CD4-positive, alpha-beta T cell (primary cell): ENCODE data around the gene ACER3. TPM values are rescaled to one million over a fixed set of nuclear protein-coding genes. Genes with fewer than 3 reads are reported as not detected.
A peak's percentile ranks its signal among the peaks of the same experiment; 100 is the strongest.

Experiments used
- ATAC-seq: fragments of 200-7000 bp; cut with Tn5 transposase; one replicate; pipeline ENCODE4 v1.10.0; 2022; ENCODE audit warnings: mild to moderate bottlenecking; ENCODE audit not compliant: poor library complexity
- CTCF ChIA-PET: fragments of 350-600 bp; sonication (Branson Sonifier 250); formaldehyde crosslinking; loops from one replicate; lab custom pipeline; 2021; ENCODE audit warnings: antibody characterized with exemption, inconsistent platforms; lab: Charles Lee
- POLR2A ChIA-PET: fragments of 350-600 bp; sonication (Branson Sonifier 250); formaldehyde crosslinking; loops from one replicate; lab custom pipeline; 2021; ENCODE audit warnings: antibody characterized with exemption, inconsistent platforms; lab: Charles Lee
- DNase-seq, 14 experiments: peaks; one replicate each; pipeline ENCODE4 v3.0.0-alpha.2; 2013 to 2020; ENCODE audit warnings: mixed read lengths in 2 of 14
- H3K27ac ChIP-seq, 2 donors: one replicate each; pipeline versions ENCODE4 v1.5.1 to v1.7.0; 2013; ENCODE audit warnings: low read length in 2 of 2, low read depth in 1 of 2, mild to moderate bottlenecking in 1 of 2
- H3K27me3 ChIP-seq, 2 experiments: 1 replicate in 1 of 2; 2 replicates in 1 of 2; pipeline versions ENCODE4 v1.6.1 to v1.7.0; 2013; ENCODE audit warnings: low read length in 2 of 2, control low read depth in 1 of 2, mild to moderate bottlenecking in 1 of 2, moderate library complexity in 1 of 2; ENCODE audit not compliant: insufficient read depth in 2 of 2, control insufficient read depth in 1 of 2
- H3K36me3 ChIP-seq: one replicate; pipeline ENCODE4 v1.6.1; 2013; ENCODE audit warnings: low read length, control low read depth; ENCODE audit not compliant: insufficient read depth
- H3K4me1 ChIP-seq: one replicate; pipeline ENCODE4 v1.6.1; 2013; ENCODE audit warnings: low read length, control low read depth; ENCODE audit not compliant: insufficient read depth
- H3K4me3 ChIP-seq: one replicate; pipeline ENCODE4 v1.5.1; 2013; ENCODE audit warnings: mild to moderate bottlenecking, low read length, moderate library complexity
- H3K9me3 ChIP-seq, 2 experiments: 1 replicate in 1 of 2; 2 replicates in 1 of 2; pipeline versions ENCODE4 v1.6.1 to v1.7.0; 2013; ENCODE audit warnings: low read length in 2 of 2, mild to moderate bottlenecking in 2 of 2, control low read depth in 1 of 2, moderate library complexity in 1 of 2; ENCODE audit not compliant: control insufficient read depth in 1 of 2, insufficient read depth in 1 of 2
- H3K27ac Mint-ChIP-seq: one replicate; pipeline ENCODE4 v1.8.0; 2020; ENCODE audit warnings: mixed read lengths
- H3K27me3 Mint-ChIP-seq: one replicate; pipeline ENCODE4 v1.8.0; 2021; ENCODE audit warnings: mixed read lengths
- H3K36me3 Mint-ChIP-seq: one replicate; pipeline ENCODE4 v1.8.0; 2021; ENCODE audit warnings: low read depth, mixed read lengths
- H3K4me1 Mint-ChIP-seq: one replicate; pipeline ENCODE4 v1.8.0; 2021; ENCODE audit warnings: low read depth, mixed read lengths
- H3K4me3 Mint-ChIP-seq: one replicate; pipeline ENCODE4 v1.8.0; 2020; ENCODE audit warnings: mild to moderate bottlenecking, mixed read lengths
- H3K9me3 Mint-ChIP-seq: one replicate; pipeline ENCODE4 v1.8.0; 2020; ENCODE audit warnings: mixed read lengths
- CTCF ChIP-seq: fragments of 200-600 bp; IDR thresholded peaks from one replicate; pipeline ENCODE4 v1.8.0; 2022; ENCODE audit warnings: antibody characterized with exemption, mild to moderate bottlenecking
- intact Hi-C, 2 experiments: fragments of 100-400 bp; cut with DNase I in 1 of 2; cut with micrococcal nuclease in 1 of 2; formaldehyde crosslinking; loops; one replicate each; pipeline versions ENCODE4 v1.15.1 to v1.9.0; 2023 to 2025; cut with DNase I, micrococcal nuclease
- total RNA-seq, 174 experiments: library from RNA in 2 of 174; stranded (reverse) in 2 of 174; gene quantifications; one replicate each; pipeline ENCODE4 v1.2.3 and lab custom pipeline; 2021 to 2026

ACER3 gene
- total RNA-seq, 2 experiments from 2014 or later: 6.4 to 7.0 TPM

DNA sequence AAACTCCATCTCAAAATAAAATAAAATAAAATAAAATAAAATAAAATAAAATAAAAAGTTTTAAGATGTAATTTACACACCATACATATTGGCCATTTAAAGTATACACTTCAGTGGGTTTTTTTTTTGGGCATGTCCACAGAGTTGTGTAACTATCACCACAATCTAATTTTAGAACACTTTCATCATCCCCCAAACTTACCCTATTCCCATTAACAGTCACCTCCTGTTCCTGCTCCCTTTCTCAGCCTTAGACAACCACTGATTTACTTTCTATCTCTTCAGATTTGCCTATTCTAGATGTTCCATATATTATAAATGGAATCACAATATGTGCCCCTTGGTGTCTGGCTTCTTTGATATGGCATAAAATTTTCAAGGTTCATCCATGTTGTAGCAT, 4.6 kb upstream of the ACER3 start:
- H3K27ac Mint-ChIP-seq: no peak overlapping the region
- Histone ChIP-seq H3K27ac (no peak overlapping the region), H3K36me3 (no peaks in the 10 kb centered on the region), H3K4me1 (peaks cover 10% of the 10 kb centered on the region), H3K4me3 (no peak overlapping the region), H3K27me3 (no peaks in the 10 kb centered on the region), H3K9me3 (no peaks in the 10 kb centered on the region)
- no peaks in the 10 kb centered on the region for H3K27me3 Mint-ChIP-seq
- intact Hi-C loops: loop anchor here in 1 of 2 experiments (5.0 to 10.0 kb wide), 2 partner anchors 191 to 411 kb away; partner anchors contain the start of gene EMSY
- H3K4me3 Mint-ChIP-seq: no peak overlapping the region
- ATAC-seq (no peak), DNase-seq (peak in 1 of 14 experiments; percentile 11)
- no peaks in the 10 kb centered on the region for H3K36me3 Mint-ChIP-seq
- ChIA-PET CTCF (no interaction called here), POLR2A (no interaction called here)
- peaks cover 7% of the 10 kb centered on the region for H3K4me1 Mint-ChIP-seq
- TF ChIP-seq CTCF: no peak
- no peaks in the 10 kb centered on the region for H3K9me3 Mint-ChIP-seq

DNA sequence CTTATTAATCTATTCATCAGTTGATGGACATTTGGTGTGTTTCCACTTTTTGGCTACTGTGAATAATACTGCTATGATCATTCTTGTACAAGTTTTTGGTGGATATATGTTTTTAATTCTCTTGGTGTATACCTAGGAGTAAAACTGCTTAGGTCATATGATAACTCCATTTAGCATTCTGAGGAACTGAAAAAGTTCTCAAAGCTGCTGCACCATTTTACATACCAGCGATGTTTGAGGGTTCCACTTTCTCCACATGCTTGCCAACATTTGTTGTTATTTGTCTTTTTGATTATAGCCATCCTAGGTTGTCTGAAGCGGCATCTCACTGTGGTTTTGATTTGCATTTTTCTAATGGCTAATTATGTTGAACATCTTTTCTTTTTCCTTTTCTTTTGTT, 4.1 kb upstream of the ACER3 start:
- Mint-ChIP-seq H3K36me3 (no peaks in the 10 kb centered on the region), H3K27ac (no peak overlapping the region), H3K27me3 (no peaks in the 10 kb centered on the region), H3K4me3 (no peak overlapping the region), H3K4me1 (peaks cover 11% of the 10 kb centered on the region), H3K9me3 (no peaks in the 10 kb centered on the region)
- peaks cover 14% of the 10 kb centered on the region for H3K4me1 ChIP-seq
- CTCF ChIA-PET: no interaction called here
- TF ChIP-seq CTCF: no peak
- H3K27ac ChIP-seq: no peak overlapping the region
- no peaks in the 10 kb centered on the region for H3K27me3 ChIP-seq
- no peak overlapping the region for H3K4me3 ChIP-seq
- intact Hi-C loops: loop anchor here in 1 of 2 experiments (5.0 to 10.0 kb wide), 2 partner anchors 191 to 412 kb away; partner anchors contain the start of gene EMSY
- no peaks in the 10 kb centered on the region for H3K9me3 ChIP-seq
- POLR2A ChIA-PET: no interaction called here
- DNase-seq (no peak), ATAC-seq (no peak)
- H3K36me3 ChIP-seq: no peaks in the 10 kb centered on the region

DNA sequence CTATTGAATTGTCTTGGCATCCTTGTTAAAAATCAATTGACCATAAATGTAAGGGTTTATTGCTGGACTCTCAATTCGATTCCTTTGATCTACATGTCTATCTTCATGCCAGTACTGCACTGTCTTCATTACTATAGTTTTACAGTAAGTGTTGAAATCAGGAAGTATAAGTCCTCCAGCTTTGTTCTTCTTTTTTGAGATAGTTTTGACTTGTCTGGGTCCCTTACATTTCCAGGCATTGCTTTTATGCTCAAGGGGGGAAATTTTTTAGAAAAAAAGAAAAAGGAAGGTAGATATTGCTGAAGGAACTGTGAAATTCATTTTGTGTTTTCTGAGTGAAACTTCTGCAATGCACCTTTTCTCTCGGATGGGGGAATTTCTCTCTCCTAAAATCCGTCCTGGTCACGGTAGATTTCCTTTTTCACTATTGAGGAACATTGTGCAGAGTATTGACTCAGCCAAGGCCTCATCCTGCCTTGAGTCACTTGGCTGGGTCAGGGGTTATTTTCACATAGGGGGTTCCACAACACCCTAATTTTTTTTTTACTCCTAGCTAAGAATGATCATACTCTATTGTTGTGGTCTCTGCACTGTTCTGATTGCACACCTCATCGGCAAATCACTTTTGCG, 2.8 kb upstream of the ACER3 start:
- H3K9me3 ChIP-seq: no peaks in the 10 kb centered on the region
- no peak overlapping the region for H3K27ac Mint-ChIP-seq
- intact Hi-C loops: loop anchor here in 1 of 2 experiments (5.0 to 10.0 kb wide), 2 partner anchors 189 to 413 kb away; partner anchors contain the start of gene EMSY
- H3K4me1 Mint-ChIP-seq: peaks cover 18% of the 10 kb centered on the region
- no peaks in the 10 kb centered on the region for H3K27me3 Mint-ChIP-seq
- no peaks in the 10 kb centered on the region for H3K9me3 Mint-ChIP-seq
- no peaks in the 10 kb centered on the region for H3K27me3 ChIP-seq
- H3K36me3 ChIP-seq: no peaks in the 10 kb centered on the region
- peaks cover 19% of the 10 kb centered on the region for H3K4me1 ChIP-seq
- ATAC-seq: no peak
- TF ChIP-seq CTCF: no peak
- no peak overlapping the region for H3K27ac ChIP-seq
- CTCF ChIA-PET: no interaction called here
- POLR2A ChIA-PET: interaction anchor here (0.5 kb wide), 1 partner anchor 612 kb away, joined by 3 read pairs; no protein-coding TSS in a partner anchor
- no peaks in the 10 kb centered on the region for H3K36me3 Mint-ChIP-seq
- H3K4me3 ChIP-seq: no peak overlapping the region
- peak in 3 of 14 experiments; percentile 4 to 59 (median 54) for DNase-seq
- peak overlapping the region; percentile 44 for H3K4me3 Mint-ChIP-seq
